ENCODE measurements around the gene PRKG1. TPM values are rescaled to one million over a fixed set of nuclear protein-coding genes. Genes with fewer than 3 reads are reported as not detected.

The PRKG1 gene
- total RNA-seq, 1 experiment from 2014 or later: 10.4 TPM

DNA sequence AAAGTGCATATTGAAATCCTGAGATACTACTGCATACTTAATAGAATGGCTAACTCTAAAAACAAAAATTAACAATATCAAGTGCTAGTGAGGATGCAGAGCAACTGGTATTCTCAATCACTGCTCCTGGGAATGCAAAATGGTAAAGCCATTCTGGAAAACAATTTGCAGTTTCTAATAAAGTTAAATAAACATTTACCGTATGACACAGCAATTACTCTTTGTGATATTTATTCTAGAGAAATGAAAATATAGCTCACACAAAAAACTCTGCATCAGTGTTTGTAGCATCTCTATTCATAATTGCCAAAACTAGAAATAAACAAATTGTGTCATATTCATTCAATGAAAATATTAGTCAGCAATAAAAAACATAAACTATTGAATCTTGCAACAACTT is 984.8 kb downstream of the PRKG1 start:
- Histone ChIP-seq H2AFZ (ENCODE audit: low read length) (no peak overlapping the region), H2BK20ac (ENCODE audit: low read depth, low read length, poor library complexity, severe bottlenecking) (no peak overlapping the region), H3K79me2 (ENCODE audit: insufficient read depth, low read length) (no peaks in the 10 kb centered on the region), H3K14ac (ENCODE audit: insufficient read depth, low read length) (no peak overlapping the region), H2BK12ac (ENCODE audit: insufficient read length, low read depth, low read length) (no peak overlapping the region), H3K23me2 (ENCODE audit: insufficient read length, low read depth, low read length, poor library complexity, severe bottlenecking) (no peaks in the 10 kb centered on the region), H4K91ac (ENCODE audit: insufficient read length, low read depth, low read length) (no peak overlapping the region), H3K27ac (ENCODE audit: insufficient read length, low read depth, low read length) (no peak overlapping the region), H3K27me3 (ENCODE audit: insufficient read depth, low read length) (no peaks in the 10 kb centered on the region), H4K20me1 (ENCODE audit: control insufficient read depth, insufficient read depth, insufficient read length) (no peaks in the 10 kb centered on the region), H3K56ac (ENCODE audit: insufficient read length, low read depth, low read length) (no peak overlapping the region), H3K4me1 (ENCODE audit: insufficient read depth, low read length) (peaks cover 4% of the 10 kb centered on the region; the same call in 1 of the 2 replicates), H2AK5ac (ENCODE audit: insufficient read length, low read length) (no peak overlapping the region), H3K23ac (ENCODE audit: insufficient read length, low read depth, low read length) (no peak overlapping the region), H3K18ac (ENCODE audit: insufficient read length, low read depth, low read length) (no peak overlapping the region), H4K8ac (replicated peaks; ENCODE audit: insufficient read length, low read depth, low read length) (no peak overlapping the region), H4K5ac (ENCODE audit: insufficient read length, low read depth, low read length) (no peak overlapping the region), H2BK15ac (ENCODE audit: low read depth, low read length) (no peak overlapping the region), H3T11ph (ENCODE audit: low read length) (no peak overlapping the region), H3K4ac (ENCODE audit: low read depth, low read length) (no peak overlapping the region), H2BK5ac (ENCODE audit: insufficient read length, low read length) (no peak overlapping the region), H3K9me3 (ENCODE audit: control insufficient read depth, low read depth, low read length) (no peaks in the 10 kb centered on the region), H2BK120ac (ENCODE audit: low read depth, low read length, poor library complexity, severe bottlenecking) (no peak overlapping the region), H3K9ac (ENCODE audit: extremely low read depth, insufficient read length, low read length) (no peak overlapping the region), H3K79me1 (ENCODE audit: insufficient read depth, low read depth, low read length, poor library complexity, severe bottlenecking) (no peaks in the 10 kb centered on the region), H3K4me2 (ENCODE audit: insufficient read depth, insufficient read length, low read length) (no peak overlapping the region)
- DNase-seq: no peak
- H3K36me3 Mint-ChIP-seq (ENCODE audit: insufficient read depth in 1 of 3, low read depth in 3 of 3): peaks cover 7 to 12% (median 7%) of the 10 kb centered on the region in 3 experiments; a peak in 6 of 7 replicates
- peaks cover 10 to 14% of the 10 kb centered on the region in 2 experiments for H3K4me1 Mint-ChIP-seq
- no peaks in the 10 kb centered on the region for H3K27me3 Mint-ChIP-seq (ENCODE audit: low read depth)
- no CpG with 5 or more reads among the region's 1 CpG for WGBS (ENCODE audit: extremely low coverage, insufficient read length, low lambda C conversion rate)
- no peak overlapping the region for H3K4me3 Mint-ChIP-seq
- TF ChIP-seq CTCF (conservative IDR thresholded peaks at IDR 0.05): no peak
- no peak overlapping the region for H3K27ac Mint-ChIP-seq
- H3K9me3 Mint-ChIP-seq: no peaks in the 10 kb centered on the region

All from H9 (cell line).